COLO668 (cell line): ENCODE results near the gene ACKR2.

ENCODE experiments used
- DNase-seq: peaks from one replicate; lab custom pipeline; 2025; ENCODE audit not compliant: unreplicated experiment; lab: John Stamatoyannopoulos, UW

The ACKR2 gene

GRCh38 chr3:42829083-42829627, 19.9 kb downstream of the ACKR2 start:
- DNase-seq, result no peak

GRCh38 chr3:42829628-42830436, 20.6 kb downstream of the ACKR2 start:
- no peak for DNase-seq

- no peak for DNase-seq
These were observed 21.4 kb downstream of the ACKR2 start for GRCh38 chr3:42830437-42831320.

GRCh38 chr3:42831321-42831713, 22.1 kb downstream of the ACKR2 start:
- DNase-seq, result peak; percentile 62

- DNase-seq, result no peak
These were observed 27.2 kb downstream of the ACKR2 start for GRCh38 chr3:42836150-42837123.

- DNase-seq, result no peak
These were observed 29.3 kb downstream of the ACKR2 start for GRCh38 chr3:42838571-42838970.

GRCh38 chr3:42839616-42840015, 30.4 kb downstream of the ACKR2 start:
- peak; percentile 23 for DNase-seq

- no peak for DNase-seq
These were observed 32.1 kb downstream of the ACKR2 start for GRCh38 chr3:42841332-42841731.

- DNase-seq, result no peak
These were observed 34.6 kb downstream of the ACKR2 start for GRCh38 chr3:42843713-42844411.

GRCh38 chr3:42844412-42844713, 35.1 kb downstream of the ACKR2 start:
- DNase-seq, result no peak

- DNase-seq, result no peak
These were observed 35.6 kb downstream of the ACKR2 start for GRCh38 chr3:42844815-42845214.

- DNase-seq, result no peak
These were observed 37.7 kb downstream of the ACKR2 start for GRCh38 chr3:42846685-42847522.

- peak; percentile 19 for DNase-seq
These were observed 38.5 kb downstream of the ACKR2 start for GRCh38 chr3:42847731-42848130.

GRCh38 chr3:42849017-42849416, 39.8 kb downstream of the ACKR2 start:
- no peak for DNase-seq

- no peak for DNase-seq
These were observed 41.0 kb downstream of the ACKR2 start for GRCh38 chr3:42850263-42850662.

GRCh38 chr3:42851228-42851834, 42.1 kb downstream of the ACKR2 start:
- no peak for DNase-seq

GRCh38 chr3:42852441-42852840, 43.2 kb downstream of the ACKR2 start:
- DNase-seq, result no peak

GRCh38 chr3:42853056-42853455, 43.8 kb downstream of the ACKR2 start:
- no peak for DNase-seq

GRCh38 chr3:42853739-42854302, 44.6 kb downstream of the ACKR2 start:
- DNase-seq, result peak; percentile 58
